Naive B cell (primary cell): ENCODE data around the gene CACNA1B. TPM values are rescaled to one million over a fixed set of nuclear protein-coding genes. Genes with fewer than 3 reads are reported as not detected.
A peak's percentile ranks its signal among the peaks of the same experiment; 100 is the strongest.

Source experiments
- ATAC-seq, 2 donors: fragments of 150-1000 bp; cut with Tn5 transposase; 2 replicates each; pipeline ENCODE4 v1.10.0; 2021; ENCODE audit warnings: low read depth in 2 of 2, mild to moderate bottlenecking in 2 of 2, moderate library complexity in 2 of 2
- DNase-seq: peaks from one replicate; pipeline ENCODE4 v3.0.0; 2022
- H3K27ac Mint-ChIP-seq, 6 donors: one replicate each; pipeline ENCODE4 v1.8.0; 2020 to 2022; ENCODE audit warnings: mild to moderate bottlenecking in 6 of 6, mixed read lengths in 6 of 6, moderate library complexity in 5 of 6, inconsistent platforms in 2 of 6
- H3K27me3 Mint-ChIP-seq, 3 donors: one replicate each; pipeline ENCODE4 v1.8.0; 2021 to 2022; ENCODE audit warnings: mixed read lengths in 3 of 3, mild to moderate bottlenecking in 1 of 3
- H3K36me3 Mint-ChIP-seq, 2 donors: one replicate each; pipeline ENCODE4 v1.8.0; 2020 to 2022; ENCODE audit warnings: mixed read lengths in 2 of 2, inconsistent platforms in 1 of 2, mild to moderate bottlenecking in 1 of 2
- H3K4me1 Mint-ChIP-seq, 3 donors: one replicate each; pipeline ENCODE4 v1.8.0; 2020 to 2022; ENCODE audit warnings: mixed read lengths in 3 of 3, inconsistent platforms in 1 of 3, mild to moderate bottlenecking in 1 of 3, moderate library complexity in 1 of 3
- H3K4me3 Mint-ChIP-seq, 8 donors: one replicate each; pipeline ENCODE4 v1.8.0; 2020 to 2022; ENCODE audit warnings: mild to moderate bottlenecking in 8 of 8, mixed read lengths in 8 of 8, moderate library complexity in 8 of 8, inconsistent platforms in 2 of 8
- H3K9me3 Mint-ChIP-seq, 7 donors: one replicate each; pipeline ENCODE4 v1.8.0; 2020 to 2022; ENCODE audit warnings: mixed read lengths in 7 of 7, mild to moderate bottlenecking in 5 of 7, inconsistent platforms in 2 of 7, moderate library complexity in 1 of 7
- polyA plus RNA-seq, 6 donors: library from polyadenylated mRNA; unstranded; fragments of 300-500 nt; fragmentation: Illumina TruSeq; gene quantifications; one replicate each; pipeline ENCODE4 v1.2.3, GENCODE V29; 2021; ENCODE audit warnings: low read depth in 6 of 6

CACNA1B gene
- polyA plus RNA-seq, 6 donors from 2014 or later = not detected

DNA sequence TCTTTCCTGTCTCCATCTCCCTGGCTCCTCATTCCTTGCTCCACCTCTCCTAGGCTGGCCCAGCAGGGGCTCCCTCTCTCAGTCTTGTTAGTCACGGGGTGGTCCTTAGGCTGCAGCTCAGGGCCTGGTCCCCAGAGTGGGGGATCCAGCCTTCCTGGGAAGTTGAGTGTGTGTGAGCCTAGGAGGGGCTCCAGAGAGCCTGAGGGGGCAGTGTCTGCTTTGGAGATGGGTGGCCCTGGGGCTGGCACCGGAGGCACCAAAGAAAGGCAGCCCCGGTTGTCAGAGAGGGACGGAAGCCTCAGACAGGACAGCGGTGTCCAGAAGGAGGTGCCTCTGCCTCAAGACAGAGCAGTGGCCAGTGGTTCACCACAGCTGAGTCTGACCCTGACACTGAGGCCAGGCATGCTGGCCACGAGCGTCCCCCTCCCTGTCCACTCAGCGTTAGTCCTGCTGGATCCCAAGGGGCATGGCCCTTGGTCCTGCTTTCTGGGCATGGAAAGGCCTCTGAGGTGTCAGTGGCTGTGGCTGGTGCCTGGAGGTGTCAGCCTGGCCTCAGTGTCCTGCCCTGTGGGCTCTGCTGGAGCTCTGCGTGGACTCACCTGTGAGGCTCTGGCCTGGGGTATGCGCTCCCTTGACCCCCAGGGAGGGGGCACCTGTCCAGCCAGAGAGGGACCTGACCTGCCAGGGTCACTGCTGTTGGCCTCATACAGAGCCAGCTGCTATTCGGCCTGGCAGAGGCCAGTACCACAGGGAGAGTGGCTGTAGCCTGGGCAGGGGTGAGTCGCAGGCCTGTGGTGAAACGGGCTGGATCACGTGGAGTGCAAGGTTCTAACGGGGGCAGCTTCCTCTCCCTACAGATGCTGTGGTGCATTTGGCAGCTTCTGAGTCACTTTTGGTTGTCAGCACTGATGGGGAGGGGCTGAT, 130.6 kb downstream of the CACNA1B start:
- Mint-ChIP-seq H3K4me3 (no peak overlapping the region), H3K27me3 (peaks cover 18 to 31% (median 27%) of the 10 kb centered on the region in 3 donors), H3K9me3 (peaks cover 0 to 3% (median 0%) of the 10 kb centered on the region in 7 donors), H3K4me1 (no peaks in the 10 kb centered on the region), H3K36me3 (no peaks in the 10 kb centered on the region), H3K27ac (no peak overlapping the region)
- ATAC-seq (no peak), DNase-seq (no peak)

- Mint-ChIP-seq H3K27me3 (peaks cover 18 to 24% (median 22%) of the 10 kb centered on the region in 3 donors), H3K9me3 (no peaks in the 10 kb centered on the region), H3K27ac (peak overlapping the region in 1 of 6 donors; percentile 56), H3K36me3 (no peaks in the 10 kb centered on the region), H3K4me3 (peak overlapping the region in 1 of 8 donors; percentile 47), H3K4me1 (no peaks in the 10 kb centered on the region)
- DNase-seq = no peak
- no peak for ATAC-seq
Measured at GRCh38 chr9:138009016-138009802, 131.6 kb downstream of the CACNA1B start.

DNA sequence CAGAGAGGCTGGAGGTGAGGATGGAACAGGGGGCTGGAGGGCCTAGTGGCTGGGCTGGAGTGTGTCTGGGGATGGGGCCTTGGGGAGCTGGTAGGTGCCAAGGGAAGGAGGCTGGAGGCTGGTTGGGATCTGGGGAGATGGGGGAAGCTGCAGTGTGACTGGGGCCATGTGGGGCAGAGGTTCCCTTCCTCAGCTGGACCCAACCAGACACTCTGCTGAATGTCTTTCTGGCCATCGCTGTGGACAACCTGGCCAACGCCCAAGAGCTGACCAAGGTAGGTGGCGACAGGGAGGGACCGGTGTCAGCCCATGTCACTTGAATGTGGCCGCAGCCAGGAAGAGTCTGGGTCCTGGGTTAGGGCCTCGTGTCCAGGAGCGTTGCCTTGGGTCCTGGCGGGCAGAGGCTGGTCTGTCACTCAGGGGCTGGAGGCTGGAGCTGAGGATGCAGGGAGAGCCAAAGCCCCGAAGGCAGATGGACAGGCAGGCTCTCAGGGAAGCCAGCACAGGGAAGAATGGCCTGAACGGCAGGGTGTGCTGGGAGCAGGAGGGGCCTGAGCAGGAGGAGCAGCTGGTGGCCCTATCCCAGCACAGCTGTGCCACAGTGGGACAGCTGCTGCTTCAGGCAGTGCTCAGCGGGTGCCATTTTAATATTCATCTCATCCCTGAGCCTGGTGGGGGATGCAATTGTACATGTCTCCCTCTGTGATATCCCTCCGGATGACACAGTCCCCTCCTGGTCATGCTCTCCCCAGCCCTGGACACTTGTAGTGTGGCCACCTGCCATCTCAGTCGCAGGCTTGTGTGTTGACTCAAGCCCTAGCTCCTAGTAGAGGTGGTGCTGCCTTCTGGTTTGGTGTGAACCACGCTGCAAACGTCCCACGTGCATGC, 132.5 kb downstream of the CACNA1B start:
- Mint-ChIP-seq H3K36me3 (no peaks in the 10 kb centered on the region), H3K27me3 (peaks cover 12 to 22% (median 20%) of the 10 kb centered on the region in 3 donors), H3K4me3 (no peak overlapping the region), H3K27ac (no peak overlapping the region), H3K9me3 (no peaks in the 10 kb centered on the region), H3K4me1 (peaks cover 0 to 5% (median 0%) of the 10 kb centered on the region in 3 donors)
- ATAC-seq (no peak), DNase-seq (no peak)

GRCh38 chr9:138010861-138011260, 133.3 kb downstream of the CACNA1B start:
- H3K4me1 Mint-ChIP-seq = peaks cover 0 to 5% (median 0%) of the 10 kb centered on the region in 3 donors
- ATAC-seq = no peak
- no peak overlapping the region for H3K27ac Mint-ChIP-seq
- no peak for DNase-seq
- H3K27me3 Mint-ChIP-seq = peaks cover 7 to 22% (median 16%) of the 10 kb centered on the region in 3 donors
- H3K4me3 Mint-ChIP-seq = no peak overlapping the region
- H3K36me3 Mint-ChIP-seq = no peaks in the 10 kb centered on the region
- H3K9me3 Mint-ChIP-seq = no peaks in the 10 kb centered on the region

DNA sequence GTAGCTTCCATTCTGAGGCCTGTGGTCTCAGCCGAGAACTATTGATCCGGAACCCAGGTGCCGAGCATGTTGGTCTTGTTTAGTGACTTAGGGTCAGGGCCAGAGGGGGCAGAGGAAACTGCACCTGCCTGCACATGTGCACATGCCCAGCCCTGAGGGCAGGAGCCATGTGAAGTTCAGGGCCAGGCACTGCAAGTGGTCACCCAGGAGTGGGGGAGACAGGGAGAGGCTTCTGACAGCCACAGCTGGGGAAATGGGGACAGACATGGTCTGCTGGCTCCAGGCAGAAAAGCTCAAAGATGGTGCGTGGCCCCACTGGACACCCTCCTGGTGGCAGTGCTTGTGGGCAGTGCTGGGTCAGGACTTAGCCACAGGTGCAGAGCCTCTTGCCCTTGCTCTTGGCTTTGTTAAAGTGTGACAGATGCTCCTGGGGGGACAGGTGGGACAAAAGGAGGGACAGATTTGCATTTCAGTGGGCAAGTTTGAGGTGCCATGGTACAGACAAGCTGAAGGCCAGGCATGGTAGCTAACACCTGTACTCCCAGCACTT, 134.4 kb downstream of the CACNA1B start:
- no peak overlapping the region for H3K4me3 Mint-ChIP-seq
- H3K27ac Mint-ChIP-seq = no peak overlapping the region
- H3K9me3 Mint-ChIP-seq = no peaks in the 10 kb centered on the region
- H3K4me1 Mint-ChIP-seq = peaks cover 0 to 5% (median 0%) of the 10 kb centered on the region in 3 donors
- ATAC-seq (no peak), DNase-seq (no peak)
- H3K36me3 Mint-ChIP-seq = no peaks in the 10 kb centered on the region
- peaks cover 11 to 27% (median 12%) of the 10 kb centered on the region in 3 donors for H3K27me3 Mint-ChIP-seq

- Mint-ChIP-seq H3K27me3 (peaks cover 5 to 22% (median 8%) of the 10 kb centered on the region in 3 donors), H3K4me3 (no peak overlapping the region), H3K4me1 (peaks cover 0 to 5% (median 0%) of the 10 kb centered on the region in 3 donors), H3K27ac (peak overlapping the region in 1 of 6 donors; percentile 54), H3K36me3 (no peaks in the 10 kb centered on the region), H3K9me3 (no peaks in the 10 kb centered on the region)
- ATAC-seq = no peak
- no peak for DNase-seq
Measured at GRCh38 chr9:138013273-138013672, 135.7 kb downstream of the CACNA1B start.

GRCh38 chr9:138013836-138014562, 136.4 kb downstream of the CACNA1B start:
- no peak overlapping the region for H3K4me3 Mint-ChIP-seq
- DNase-seq = no peak
- ATAC-seq = no peak
- H3K36me3 Mint-ChIP-seq = no peaks in the 10 kb centered on the region
- H3K27me3 Mint-ChIP-seq = peaks cover 5 to 20% (median 8%) of the 10 kb centered on the region in 3 donors
- no peak overlapping the region for H3K27ac Mint-ChIP-seq
- H3K4me1 Mint-ChIP-seq = peaks cover 0 to 5% (median 0%) of the 10 kb centered on the region in 3 donors
- no peaks in the 10 kb centered on the region for H3K9me3 Mint-ChIP-seq

GRCh38 chr9:138014563-138014945, 137.0 kb downstream of the CACNA1B start:
- Mint-ChIP-seq H3K27ac (no peak overlapping the region), H3K36me3 (no peaks in the 10 kb centered on the region), H3K4me1 (peaks cover 0 to 5% (median 0%) of the 10 kb centered on the region in 3 donors), H3K27me3 (peaks cover 5 to 14% (median 8%) of the 10 kb centered on the region in 3 donors), H3K4me3 (no peak overlapping the region), H3K9me3 (no peaks in the 10 kb centered on the region)
- ATAC-seq = no peak
- DNase-seq = no peak

GRCh38 chr9:138015021-138015829, 137.6 kb downstream of the CACNA1B start:
- DNase-seq (no peak), ATAC-seq (no peak)
- no peak overlapping the region for H3K4me3 Mint-ChIP-seq
- peaks cover 6 to 10% (median 10%) of the 10 kb centered on the region in 3 donors for H3K27me3 Mint-ChIP-seq
- H3K36me3 Mint-ChIP-seq = no peaks in the 10 kb centered on the region
- no peaks in the 10 kb centered on the region for H3K9me3 Mint-ChIP-seq
- peaks cover 0 to 5% (median under 1%) of the 10 kb centered on the region in 3 donors for H3K4me1 Mint-ChIP-seq
- peak overlapping the region in 1 of 6 donors; percentile 32 for H3K27ac Mint-ChIP-seq

DNA sequence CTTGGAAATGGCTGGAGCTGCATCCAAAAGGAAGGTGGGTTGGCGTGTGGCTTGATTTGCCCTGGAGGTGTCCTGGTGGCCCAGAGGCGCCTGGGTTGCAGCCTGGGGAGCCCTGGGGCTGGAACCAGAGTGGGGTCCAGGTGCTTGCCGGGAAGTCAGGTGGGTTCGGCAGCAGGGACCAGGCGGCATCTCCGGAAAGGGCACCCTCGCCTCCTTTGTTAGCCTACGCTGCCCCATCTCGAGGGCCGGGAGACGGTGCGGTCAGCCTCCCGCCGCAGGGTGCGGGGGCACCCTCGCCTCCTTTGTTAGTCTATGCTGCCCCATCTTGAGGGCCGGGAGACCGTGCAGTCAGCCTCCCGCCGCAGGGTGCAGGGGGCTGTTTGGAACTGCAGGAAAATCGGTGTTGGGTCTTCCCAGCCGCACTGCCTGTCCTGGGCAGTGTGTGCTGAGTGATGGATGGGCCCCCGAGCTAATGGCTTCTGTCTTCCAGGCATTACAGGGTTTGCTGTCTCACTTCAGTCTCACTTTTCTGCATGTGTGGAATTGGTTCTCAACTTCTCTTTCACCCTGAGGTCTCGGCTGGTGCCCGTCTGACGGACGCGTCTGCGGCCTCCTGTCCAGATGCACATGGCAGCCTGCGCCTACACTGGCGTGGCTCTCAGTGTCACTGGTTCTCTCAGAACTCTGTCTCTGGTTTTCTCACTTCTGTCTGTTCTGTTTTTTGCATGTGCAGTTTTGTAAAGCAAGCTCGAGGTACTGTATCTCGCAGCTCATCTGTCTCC, 139.0 kb downstream of the CACNA1B start:
- H3K36me3 Mint-ChIP-seq = no peaks in the 10 kb centered on the region
- peaks cover 12 to 13% (median 12%) of the 10 kb centered on the region in 3 donors for H3K27me3 Mint-ChIP-seq
- DNase-seq = no peak
- ATAC-seq = no peak
- peak overlapping the region in 1 of 8 donors; percentile 31 for H3K4me3 Mint-ChIP-seq
- H3K9me3 Mint-ChIP-seq = no peaks in the 10 kb centered on the region
- peaks cover 0 to 5% (median 2%) of the 10 kb centered on the region in 3 donors for H3K4me1 Mint-ChIP-seq
- peak overlapping the region in 2 of 6 donors; percentile 5 to 23 for H3K27ac Mint-ChIP-seq

GRCh38 chr9:138017200-138017599, 139.6 kb downstream of the CACNA1B start:
- H3K27me3 Mint-ChIP-seq = peaks cover 15 to 19% (median 18%) of the 10 kb centered on the region in 3 donors
- peak overlapping the region in 2 of 6 donors; percentile 5 to 23 for H3K27ac Mint-ChIP-seq
- no peaks in the 10 kb centered on the region for H3K36me3 Mint-ChIP-seq
- H3K9me3 Mint-ChIP-seq = no peaks in the 10 kb centered on the region
- DNase-seq (no peak), ATAC-seq (no peak)
- no peak overlapping the region for H3K4me3 Mint-ChIP-seq
- peaks cover 0 to 5% (median 5%) of the 10 kb centered on the region in 3 donors for H3K4me1 Mint-ChIP-seq
